PC-9 (cell line): Measurements from ENCODE around the gene MYL4. TPM values are rescaled to one million over a fixed set of nuclear protein-coding genes. Genes with fewer than 3 reads are reported as not detected.

Experiments
- BruUV-seq: library from RNA; stranded (reverse); fragments of 400-500 nt; replicated peaks from 2 replicates; lab custom pipeline; 2021; lab: Mats Ljungman, UMichigan
- CTCF ChIA-PET: fragments of 300-600 bp; sonication (Branson Sonifier 250); formaldehyde crosslinking; loops from one replicate; lab custom pipeline; 2022; ENCODE audit warnings: antibody characterized with exemption; lab: Charles Lee
- POLR2A ChIA-PET: fragments of 300-600 bp; sonication (Branson Sonifier 250); formaldehyde crosslinking; loops from one replicate; lab custom pipeline; 2022; ENCODE audit warnings: antibody characterized with exemption; ENCODE audit not compliant: unreplicated experiment; lab: Charles Lee
- DNase-seq, 2 experiments: peaks; one replicate each; pipeline versions ENCODE4 v3.0.0 to v3.0.0-alpha.2; 2015 to 2022; ENCODE audit warnings: mixed read lengths in 1 of 2
- H2AFZ ChIP-seq: fragments of 200-600 bp; sonication (generic); 2 replicates; pipeline ENCODE4 v1.8.1; 2017; ENCODE audit warnings: antibody characterized with exemption
- H3F3A ChIP-seq: fragments of 200-600 bp; sonication (generic); 2 replicates; pipeline ENCODE4 v1.8.1; 2017; ENCODE audit warnings: antibody characterized with exemption, mild to moderate bottlenecking, low read depth; ENCODE audit not compliant: insufficient read depth
- H3K27ac ChIP-seq: fragments of 200-600 bp; sonication (generic); 2 replicates; pipeline ENCODE4 v1.6.1; 2016; ENCODE audit warnings: mixed run types
- H3K27me3 ChIP-seq: fragments of 200-600 bp; sonication (generic); 2 replicates; pipeline ENCODE4 v1.6.1; 2016; ENCODE audit warnings: low read depth, mixed run types; ENCODE audit not compliant: insufficient read depth
- H3K36me3 ChIP-seq: fragments of 200-600 bp; sonication (generic); 2 replicates; pipeline ENCODE4 v1.6.1; 2016; ENCODE audit warnings: low read depth, mixed run types
- H3K4me1 ChIP-seq: fragments of 200-600 bp; sonication (generic); replicated peaks from 2 replicates; pipeline ENCODE4 v1.6.1; 2016; ENCODE audit warnings: mixed run types; ENCODE audit not compliant: insufficient read depth
- H3K4me2 ChIP-seq: fragments of 200-600 bp; sonication (generic); 2 replicates; pipeline ENCODE4 v1.6.1; 2017; ENCODE audit warnings: mixed run types
- H3K4me3 ChIP-seq: fragments of 200-600 bp; sonication (generic); 2 replicates; pipeline ENCODE4 v1.6.1; 2016; ENCODE audit warnings: mixed run types
- H3K79me2 ChIP-seq: fragments of 200-600 bp; sonication (generic); 2 replicates; pipeline ENCODE4 v1.6.1; 2017; ENCODE audit warnings: low read depth, mixed run types
- H3K9me2 ChIP-seq: fragments of 200-600 bp; sonication (generic); 2 replicates; pipeline ENCODE4 v1.8.1; 2017; ENCODE audit warnings: mild to moderate bottlenecking; ENCODE audit not compliant: insufficient read depth
- H3K9me3 ChIP-seq: fragments of 200-600 bp; sonication (generic); 2 replicates; pipeline ENCODE4 v1.8.1; 2016; ENCODE audit warnings: low read depth; ENCODE audit not compliant: insufficient read depth
- H4K20me1 ChIP-seq: fragments of 200-600 bp; sonication (generic); 2 replicates; pipeline ENCODE4 v1.8.1; 2017; ENCODE audit not compliant: insufficient read depth
- EZH2 ChIP-seq: fragments of 200-600 bp; sonication (generic); IDR thresholded peaks from 2 replicates; pipeline ENCODE4 v1.8.0; 2017; ENCODE audit warnings: antibody characterized with exemption, low read depth
- intact Hi-C: fragments of 100-400 bp; cut with micrococcal nuclease; formaldehyde crosslinking; loops from one replicate; pipeline ENCODE4 v1.10.0; 2022; ENCODE audit not compliant: unreplicated experiment
- total RNA-seq: library from RNA; stranded (reverse); gene quantifications from 2 replicates; pipeline ENCODE4 v1.2.3, GENCODE V29; 2021
- TF ChIP-seq, protein P1 (sequence below): fragments of 200-600 bp; sonication (generic); conservative IDR thresholded peaks from 2 replicates; pipeline ENCODE4 v1.6.1; 2017; ENCODE audit warnings: mixed run types, antibody characterized with exemption, mild to moderate bottlenecking, moderate library complexity

The MYL4 gene
- total RNA-seq, 1 experiment from 2014 or later, result not detected

DNA sequence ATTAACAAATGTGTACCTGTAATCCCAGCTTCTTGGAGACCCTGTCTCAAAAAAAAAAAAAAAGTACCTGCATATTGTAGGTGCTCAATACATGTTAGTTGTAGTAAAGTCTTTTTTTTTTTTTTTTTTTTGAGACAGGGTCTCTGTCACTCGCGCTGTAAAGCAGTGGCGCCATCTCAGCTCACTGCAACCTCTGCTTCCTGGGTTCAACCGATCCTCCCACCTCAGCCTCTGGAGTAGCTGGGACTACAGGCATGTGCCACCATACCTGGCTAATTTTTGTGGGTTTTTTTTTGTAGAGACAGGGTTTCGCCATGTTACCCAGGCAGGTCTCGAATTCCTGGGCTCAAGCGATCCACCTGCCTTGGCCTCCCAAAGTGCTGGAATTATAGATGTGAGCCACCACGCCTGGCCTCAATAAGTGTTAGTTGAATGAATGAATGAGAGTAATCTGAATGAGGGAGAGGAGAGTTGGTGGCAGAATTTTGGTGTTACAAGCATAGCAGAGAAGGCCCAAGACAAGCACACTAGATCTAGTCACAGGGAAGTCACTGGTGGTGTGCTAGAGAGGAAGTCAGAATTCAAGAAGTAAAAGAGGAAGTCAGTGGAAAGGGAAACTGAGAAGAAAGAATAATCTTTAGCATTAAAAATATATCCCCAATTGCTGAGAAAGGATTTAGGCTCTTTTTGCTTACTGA, 9.4 kb upstream of the MYL4 start:
- no peak for DNase-seq
- Histone ChIP-seq H3K9me2 (no peaks in the 10 kb centered on the region), H3K27ac (no peak overlapping the region), H4K20me1 (no peaks in the 10 kb centered on the region), H2AFZ (no peak overlapping the region), H3K36me3 (no peaks in the 10 kb centered on the region), H3K4me3 (no peak overlapping the region), H3K4me1 (peaks cover 8% of the 10 kb centered on the region), H3K9me3 (no peaks in the 10 kb centered on the region), H3F3A (peaks cover 5% of the 10 kb centered on the region; the same call in 1 of the 2 replicates), H3K4me2 (no peak overlapping the region), H3K79me2 (no peaks in the 10 kb centered on the region), H3K27me3 (no peaks in the 10 kb centered on the region)
- no TSS peak for BruUV-seq
- no peak for TF ChIP-seq EZH2
- TF ChIP-seq, protein P1, sequence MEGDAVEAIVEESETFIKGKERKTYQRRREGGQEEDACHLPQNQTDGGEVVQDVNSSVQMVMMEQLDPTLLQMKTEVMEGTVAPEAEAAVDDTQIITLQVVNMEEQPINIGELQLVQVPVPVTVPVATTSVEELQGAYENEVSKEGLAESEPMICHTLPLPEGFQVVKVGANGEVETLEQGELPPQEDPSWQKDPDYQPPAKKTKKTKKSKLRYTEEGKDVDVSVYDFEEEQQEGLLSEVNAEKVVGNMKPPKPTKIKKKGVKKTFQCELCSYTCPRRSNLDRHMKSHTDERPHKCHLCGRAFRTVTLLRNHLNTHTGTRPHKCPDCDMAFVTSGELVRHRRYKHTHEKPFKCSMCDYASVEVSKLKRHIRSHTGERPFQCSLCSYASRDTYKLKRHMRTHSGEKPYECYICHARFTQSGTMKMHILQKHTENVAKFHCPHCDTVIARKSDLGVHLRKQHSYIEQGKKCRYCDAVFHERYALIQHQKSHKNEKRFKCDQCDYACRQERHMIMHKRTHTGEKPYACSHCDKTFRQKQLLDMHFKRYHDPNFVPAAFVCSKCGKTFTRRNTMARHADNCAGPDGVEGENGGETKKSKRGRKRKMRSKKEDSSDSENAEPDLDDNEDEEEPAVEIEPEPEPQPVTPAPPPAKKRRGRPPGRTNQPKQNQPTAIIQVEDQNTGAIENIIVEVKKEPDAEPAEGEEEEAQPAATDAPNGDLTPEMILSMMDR, result no peak
- ChIA-PET CTCF (no interaction called here), POLR2A (no interaction called here)
- intact Hi-C loops, result no loop called here

DNA sequence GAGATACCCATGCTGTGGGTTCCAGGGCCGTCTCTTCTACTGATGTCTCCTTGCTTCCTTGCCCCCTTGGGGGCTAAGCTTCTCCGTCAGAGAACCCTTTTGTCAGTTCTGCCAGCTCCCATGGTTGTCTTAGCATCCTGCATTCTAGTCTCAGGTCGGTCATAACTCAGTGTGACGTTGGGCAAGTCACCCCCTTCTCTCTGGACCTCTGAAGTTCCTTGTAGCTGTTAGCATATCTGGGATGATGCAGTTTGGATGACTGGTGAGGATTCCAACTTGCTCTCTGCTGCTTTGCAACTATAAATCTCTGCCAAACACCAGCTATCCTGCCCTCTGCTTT, 8.9 kb upstream of the MYL4 start:
- peaks cover 13% of the 10 kb centered on the region for H3K4me1 ChIP-seq
- no peaks in the 10 kb centered on the region for H3K36me3 ChIP-seq
- BruUV-seq, result no TSS peak
- H3K4me2 ChIP-seq, result no peak overlapping the region
- H3K79me2 ChIP-seq, result no peaks in the 10 kb centered on the region
- POLR2A ChIA-PET, result no interaction called here
- DNase-seq, result no peak
- peaks cover 11% of the 10 kb centered on the region; the same call in 1 of the 2 replicates for H3F3A ChIP-seq
- H3K27me3 ChIP-seq, result no peaks in the 10 kb centered on the region
- intact Hi-C loops, result no loop called here
- TF ChIP-seq, protein P1, result no peak
- no peak for TF ChIP-seq EZH2
- no peak overlapping the region for H2AFZ ChIP-seq
- CTCF ChIA-PET, result no interaction called here
- H3K27ac ChIP-seq, result no peak overlapping the region
- H3K4me3 ChIP-seq, result no peak overlapping the region
- no peaks in the 10 kb centered on the region for H3K9me2 ChIP-seq
- no peaks in the 10 kb centered on the region for H3K9me3 ChIP-seq
- no peaks in the 10 kb centered on the region for H4K20me1 ChIP-seq

DNA sequence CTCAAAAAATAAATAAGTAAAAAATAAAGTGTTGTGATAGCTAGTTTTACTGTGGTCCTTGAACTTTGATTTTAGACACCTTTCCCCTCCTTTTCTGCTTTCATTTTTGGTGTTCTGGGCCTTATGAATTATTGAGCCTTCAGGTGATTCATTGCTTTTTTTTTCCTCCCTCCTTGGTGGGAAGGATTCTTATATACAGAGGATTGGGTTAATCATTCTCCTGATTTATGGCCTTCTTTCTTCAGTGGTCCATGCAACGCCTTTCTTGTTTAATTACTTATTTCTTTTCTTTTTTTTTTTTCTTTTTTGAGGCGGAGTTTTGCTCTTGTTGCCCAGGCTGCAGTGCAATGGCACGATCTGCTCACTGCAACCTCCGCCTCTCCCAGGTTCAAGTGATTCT, 8.0 kb upstream of the MYL4 start:
- DNase-seq, result no peak
- ChIA-PET CTCF (no interaction called here), POLR2A (no interaction called here)
- intact Hi-C loops, result no loop called here
- BruUV-seq, result no TSS peak
- no peaks in the 10 kb centered on the region for H4K20me1 ChIP-seq
- no peak overlapping the region for H3K27ac ChIP-seq
- H3K36me3 ChIP-seq, result no peaks in the 10 kb centered on the region
- peaks cover 17% of the 10 kb centered on the region for H3F3A ChIP-seq
- H3K4me1 ChIP-seq, result peaks cover 22% of the 10 kb centered on the region
- no peaks in the 10 kb centered on the region for H3K9me3 ChIP-seq
- H3K4me3 ChIP-seq, result no peak overlapping the region
- H3K79me2 ChIP-seq, result no peaks in the 10 kb centered on the region
- no peaks in the 10 kb centered on the region for H3K9me2 ChIP-seq
- no peaks in the 10 kb centered on the region for H3K27me3 ChIP-seq
- H3K4me2 ChIP-seq, result no peak overlapping the region
- H2AFZ ChIP-seq, result no peak overlapping the region
- no peak for TF ChIP-seq EZH2
- TF ChIP-seq, protein P1, result no peak
